ENCODE measurements around the gene SLC25A51. TPM values are rescaled to one million over a fixed set of nuclear protein-coding genes. Genes with fewer than 3 reads are reported as not detected.

Gene SLC25A51
- total RNA-seq, 1 donor from 2014 or later = 39.6 TPM

GRCh38 chr9:37920471-37921167 is 16.7 kb upstream of the SLC25A51 start:
- no peak overlapping the region for H3K9ac ChIP-seq (ENCODE audit: low read length)
- no peak overlapping the region for H3K27ac ChIP-seq (ENCODE audit: low read depth, low read length)
- H3K9me3 ChIP-seq (ENCODE audit: insufficient read depth, low read depth, low read length) = no peaks in the 10 kb centered on the region
- no peaks in the 10 kb centered on the region for H3K9me3 Mint-ChIP-seq (ENCODE audit: unreplicated experiment)
- H3K4me3 ChIP-seq (ENCODE audit: insufficient read depth, low read depth, low read length) = no peak overlapping the region
- no peak overlapping the region for H3K4me3 Mint-ChIP-seq (ENCODE audit: unreplicated experiment)
- H3K4me1 ChIP-seq (ENCODE audit: insufficient read depth, low read length) = peaks cover 24% of the 10 kb centered on the region
- peaks cover 36% of the 10 kb centered on the region for H3K79me2 ChIP-seq (ENCODE audit: insufficient read depth, low read length)
- H4K20me1 ChIP-seq (ENCODE audit: insufficient read depth, low read length) = peaks cover 29% of the 10 kb centered on the region
- peaks cover 28% of the 10 kb centered on the region for H3K4me1 Mint-ChIP-seq (ENCODE audit: low read depth, unreplicated experiment)
- H3K36me3 ChIP-seq (ENCODE audit: insufficient read depth, low read length) = peaks cover 4% of the 10 kb centered on the region
- peaks cover 22% of the 10 kb centered on the region for H3K36me3 Mint-ChIP-seq (ENCODE audit: low read depth, unreplicated experiment)
- H3K27ac Mint-ChIP-seq (ENCODE audit: unreplicated experiment) = no peak overlapping the region
- no peak overlapping the region for H2AFZ ChIP-seq (ENCODE audit: low read depth, low read length)
- FAIRE-seq (no peak), DNase-seq (ENCODE audit: low read depth) (no peak)
- H3K27me3 ChIP-seq (ENCODE audit: insufficient read depth, low read length) = no peaks in the 10 kb centered on the region
- no peaks in the 10 kb centered on the region for H3K27me3 Mint-ChIP-seq (ENCODE audit: low read depth, unreplicated experiment)
- H3K4me2 ChIP-seq (ENCODE audit: low read length) = no peak overlapping the region
- TF ChIP-seq EZH2 (IDR thresholded peaks at IDR 0.05; ENCODE audit: insufficient read depth, low read length) (no peak), CTCF (IDR thresholded peaks at IDR 0.05; ENCODE audit: insufficient read depth, low read depth, low read length) (no peak)

- Histone ChIP-seq H3K79me2 (ENCODE audit: insufficient read depth, low read length) (peaks cover 32% of the 10 kb centered on the region), H3K27me3 (ENCODE audit: insufficient read depth, low read length) (no peaks in the 10 kb centered on the region), H4K20me1 (ENCODE audit: insufficient read depth, low read length) (peaks cover 22% of the 10 kb centered on the region), H3K27ac (ENCODE audit: low read depth, low read length) (no peak overlapping the region), H3K9ac (ENCODE audit: low read length) (no peak overlapping the region), H3K9me3 (ENCODE audit: insufficient read depth, low read depth, low read length) (no peaks in the 10 kb centered on the region), H3K4me1 (ENCODE audit: insufficient read depth, low read length) (peaks cover 24% of the 10 kb centered on the region), H2AFZ (ENCODE audit: low read depth, low read length) (no peak overlapping the region), H3K4me3 (ENCODE audit: insufficient read depth, low read depth, low read length) (no peak overlapping the region), H3K36me3 (ENCODE audit: insufficient read depth, low read length) (peaks cover 4% of the 10 kb centered on the region), H3K4me2 (ENCODE audit: low read length) (no peak overlapping the region)
- H3K27ac Mint-ChIP-seq (ENCODE audit: unreplicated experiment) = no peak overlapping the region
- H3K9me3 Mint-ChIP-seq (ENCODE audit: unreplicated experiment) = no peaks in the 10 kb centered on the region
- TF ChIP-seq EZH2 (IDR thresholded peaks at IDR 0.05; ENCODE audit: insufficient read depth, low read length) = no peak
- peaks cover 23% of the 10 kb centered on the region for H3K36me3 Mint-ChIP-seq (ENCODE audit: low read depth, unreplicated experiment)
- FAIRE-seq (no peak), DNase-seq (ENCODE audit: low read depth) (no peak)
- H3K27me3 Mint-ChIP-seq (ENCODE audit: low read depth, unreplicated experiment) = no peaks in the 10 kb centered on the region
- no peak overlapping the region for H3K4me3 Mint-ChIP-seq (ENCODE audit: unreplicated experiment)
- peaks cover 24% of the 10 kb centered on the region for H3K4me1 Mint-ChIP-seq (ENCODE audit: low read depth, unreplicated experiment)
Observed at GRCh38 chr9:37919956-37920335, 16.0 kb upstream of the SLC25A51 start.

- Histone ChIP-seq H3K4me3 (ENCODE audit: insufficient read depth, low read depth, low read length) (no peak overlapping the region), H4K20me1 (ENCODE audit: insufficient read depth, low read length) (peaks cover 17% of the 10 kb centered on the region), H3K4me2 (ENCODE audit: low read length) (no peak overlapping the region), H3K36me3 (ENCODE audit: insufficient read depth, low read length) (peaks cover 4% of the 10 kb centered on the region), H2AFZ (ENCODE audit: low read depth, low read length) (no peak overlapping the region), H3K4me1 (ENCODE audit: insufficient read depth, low read length) (peaks cover 24% of the 10 kb centered on the region), H3K9me3 (ENCODE audit: insufficient read depth, low read depth, low read length) (no peaks in the 10 kb centered on the region), H3K79me2 (ENCODE audit: insufficient read depth, low read length) (peaks cover 26% of the 10 kb centered on the region), H3K27ac (ENCODE audit: low read depth, low read length) (no peak overlapping the region), H3K9ac (ENCODE audit: low read length) (no peak overlapping the region), H3K27me3 (ENCODE audit: insufficient read depth, low read length) (no peaks in the 10 kb centered on the region)
- no peak overlapping the region for H3K4me3 Mint-ChIP-seq (ENCODE audit: unreplicated experiment)
- H3K27me3 Mint-ChIP-seq (ENCODE audit: low read depth, unreplicated experiment) = no peaks in the 10 kb centered on the region
- H3K9me3 Mint-ChIP-seq (ENCODE audit: unreplicated experiment) = no peaks in the 10 kb centered on the region
- no peak overlapping the region for H3K27ac Mint-ChIP-seq (ENCODE audit: unreplicated experiment)
- peaks cover 24% of the 10 kb centered on the region for H3K36me3 Mint-ChIP-seq (ENCODE audit: low read depth, unreplicated experiment)
- peaks cover 22% of the 10 kb centered on the region for H3K4me1 Mint-ChIP-seq (ENCODE audit: low read depth, unreplicated experiment)
- no peak for FAIRE-seq
- DNase-seq (ENCODE audit: low read depth) = no peak
- TF ChIP-seq EZH2 (IDR thresholded peaks at IDR 0.05; ENCODE audit: insufficient read depth, low read length) = no peak
- TF ChIP-seq CTCF (IDR thresholded peaks at IDR 0.05; ENCODE audit: insufficient read depth, low read depth, low read length) = no peak
Observed at GRCh38 chr9:37919246-37919955, 15.5 kb upstream of the SLC25A51 start.

All from astrocyte (in vitro differentiated cells and primary cell).